ENCODE measurements around the gene MCC. TPM values are rescaled to one million over a fixed set of nuclear protein-coding genes. Genes with fewer than 3 reads are reported as not detected.

MCC gene
- total RNA-seq, 1 experiment from 2014 or later = 0.41 TPM

DNA sequence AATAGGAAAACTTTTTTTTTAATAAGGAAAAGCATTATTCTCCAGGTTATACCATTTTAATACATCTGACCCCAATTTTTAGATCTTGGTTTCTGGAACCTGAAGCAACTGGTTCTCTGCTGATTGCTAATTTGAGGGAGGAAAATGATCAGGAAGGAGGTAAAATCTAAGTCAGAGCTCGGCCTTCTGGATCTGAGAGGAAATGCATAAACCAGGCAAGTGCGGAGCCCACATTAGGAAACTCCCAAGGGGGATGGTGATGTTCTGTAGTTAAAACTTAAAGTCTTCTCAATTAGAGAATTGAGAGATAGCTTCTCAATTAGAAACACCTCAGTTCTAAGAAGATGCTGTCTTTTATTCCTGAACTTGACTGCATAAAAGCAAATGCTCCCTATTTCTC lies 167.0 kb downstream of the MCC start:
- Histone ChIP-seq H3K27ac (ENCODE audit: low read length) (no peak overlapping the region), H3K27me3 (ENCODE audit: control insufficient read depth, insufficient read depth, low read length) (no peaks in the 10 kb centered on the region), H3K4me3 (ENCODE audit: low read depth in 2 of 2, low read length in 2 of 2) (no peak overlapping the region), H3K4me1 (ENCODE audit: control insufficient read depth, insufficient read depth, low read length) (no peaks in the 10 kb centered on the region), H3K36me3 (ENCODE audit: control insufficient read depth, insufficient read depth, low read length) (no peaks in the 10 kb centered on the region), H3K9me3 (ENCODE audit: control insufficient read depth, insufficient read depth, low read depth, low read length) (no peaks in the 10 kb centered on the region)
- ATAC-seq (no peak), DNase-seq (ENCODE audit: low read depth, low spot score) (no peak)
- in situ Hi-C loops (cut with HindIII; ENCODE audit: low pct_unique_long_range_greater_than_20kb, low sequenced_read_pairs) = no loop called here
- intact Hi-C loops (cut with micrococcal nuclease; ENCODE audit: unreplicated experiment) = no loop called here
- TF ChIP-seq TCF7L2 (IDR thresholded peaks at IDR 0.05; ENCODE audit: low read depth, low read length) (no peak), POLR2AphosphoS5 (IDR thresholded peaks at IDR 0.05; ENCODE audit: low read depth, low read length) (no peak), SIN3A (IDR thresholded peaks at IDR 0.05; ENCODE audit: borderline replicate concordance, insufficient read depth, low read depth, low read length) (no peak)
- TF ChIP-seq, protein P1, sequence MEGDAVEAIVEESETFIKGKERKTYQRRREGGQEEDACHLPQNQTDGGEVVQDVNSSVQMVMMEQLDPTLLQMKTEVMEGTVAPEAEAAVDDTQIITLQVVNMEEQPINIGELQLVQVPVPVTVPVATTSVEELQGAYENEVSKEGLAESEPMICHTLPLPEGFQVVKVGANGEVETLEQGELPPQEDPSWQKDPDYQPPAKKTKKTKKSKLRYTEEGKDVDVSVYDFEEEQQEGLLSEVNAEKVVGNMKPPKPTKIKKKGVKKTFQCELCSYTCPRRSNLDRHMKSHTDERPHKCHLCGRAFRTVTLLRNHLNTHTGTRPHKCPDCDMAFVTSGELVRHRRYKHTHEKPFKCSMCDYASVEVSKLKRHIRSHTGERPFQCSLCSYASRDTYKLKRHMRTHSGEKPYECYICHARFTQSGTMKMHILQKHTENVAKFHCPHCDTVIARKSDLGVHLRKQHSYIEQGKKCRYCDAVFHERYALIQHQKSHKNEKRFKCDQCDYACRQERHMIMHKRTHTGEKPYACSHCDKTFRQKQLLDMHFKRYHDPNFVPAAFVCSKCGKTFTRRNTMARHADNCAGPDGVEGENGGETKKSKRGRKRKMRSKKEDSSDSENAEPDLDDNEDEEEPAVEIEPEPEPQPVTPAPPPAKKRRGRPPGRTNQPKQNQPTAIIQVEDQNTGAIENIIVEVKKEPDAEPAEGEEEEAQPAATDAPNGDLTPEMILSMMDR (IDR thresholded peaks at IDR 0.05) = no peak
- TF ChIP-seq, protein P2, sequence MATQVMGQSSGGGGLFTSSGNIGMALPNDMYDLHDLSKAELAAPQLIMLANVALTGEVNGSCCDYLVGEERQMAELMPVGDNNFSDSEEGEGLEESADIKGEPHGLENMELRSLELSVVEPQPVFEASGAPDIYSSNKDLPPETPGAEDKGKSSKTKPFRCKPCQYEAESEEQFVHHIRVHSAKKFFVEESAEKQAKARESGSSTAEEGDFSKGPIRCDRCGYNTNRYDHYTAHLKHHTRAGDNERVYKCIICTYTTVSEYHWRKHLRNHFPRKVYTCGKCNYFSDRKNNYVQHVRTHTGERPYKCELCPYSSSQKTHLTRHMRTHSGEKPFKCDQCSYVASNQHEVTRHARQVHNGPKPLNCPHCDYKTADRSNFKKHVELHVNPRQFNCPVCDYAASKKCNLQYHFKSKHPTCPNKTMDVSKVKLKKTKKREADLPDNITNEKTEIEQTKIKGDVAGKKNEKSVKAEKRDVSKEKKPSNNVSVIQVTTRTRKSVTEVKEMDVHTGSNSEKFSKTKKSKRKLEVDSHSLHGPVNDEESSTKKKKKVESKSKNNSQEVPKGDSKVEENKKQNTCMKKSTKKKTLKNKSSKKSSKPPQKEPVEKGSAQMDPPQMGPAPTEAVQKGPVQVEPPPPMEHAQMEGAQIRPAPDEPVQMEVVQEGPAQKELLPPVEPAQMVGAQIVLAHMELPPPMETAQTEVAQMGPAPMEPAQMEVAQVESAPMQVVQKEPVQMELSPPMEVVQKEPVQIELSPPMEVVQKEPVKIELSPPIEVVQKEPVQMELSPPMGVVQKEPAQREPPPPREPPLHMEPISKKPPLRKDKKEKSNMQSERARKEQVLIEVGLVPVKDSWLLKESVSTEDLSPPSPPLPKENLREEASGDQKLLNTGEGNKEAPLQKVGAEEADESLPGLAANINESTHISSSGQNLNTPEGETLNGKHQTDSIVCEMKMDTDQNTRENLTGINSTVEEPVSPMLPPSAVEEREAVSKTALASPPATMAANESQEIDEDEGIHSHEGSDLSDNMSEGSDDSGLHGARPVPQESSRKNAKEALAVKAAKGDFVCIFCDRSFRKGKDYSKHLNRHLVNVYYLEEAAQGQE (IDR thresholded peaks at IDR 0.05; ENCODE audit: insufficient read depth in 1 of 2, low read depth in 2 of 2, low read length in 1 of 2) = no peak
- BruUV-seq (replicated peaks) = no TSS peak
- POLR2A ChIA-PET = no interaction called here
- CTCF ChIA-PET = no interaction called here

DNA sequence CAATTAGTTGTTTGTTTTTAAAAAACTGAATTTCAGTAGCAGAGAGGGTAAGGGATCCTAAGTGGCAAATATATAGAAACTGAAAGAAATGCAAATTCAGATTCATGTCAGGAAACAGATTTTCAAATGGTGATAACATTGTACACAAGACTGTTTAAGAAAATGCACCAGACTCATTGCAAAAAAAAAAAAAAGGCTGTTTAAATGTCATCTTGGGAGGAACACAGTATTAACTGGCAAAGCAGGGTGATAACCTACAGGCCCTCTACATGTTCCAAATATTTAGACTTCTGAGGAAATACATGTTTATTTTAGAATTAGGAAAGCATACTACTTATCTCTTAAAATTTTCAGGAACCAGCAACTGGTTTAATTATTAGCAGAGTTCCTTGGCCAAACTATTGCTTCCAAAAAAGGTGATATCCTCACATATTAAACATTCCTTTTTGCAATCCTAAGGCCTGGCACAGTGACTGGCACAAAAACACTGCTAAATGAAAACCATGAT lies 167.9 kb downstream of the MCC start:
- intact Hi-C loops (cut with micrococcal nuclease; ENCODE audit: unreplicated experiment) (no loop called here), in situ Hi-C loops (cut with HindIII; ENCODE audit: low pct_unique_long_range_greater_than_20kb, low sequenced_read_pairs) (no loop called here)
- ChIA-PET CTCF (no interaction called here), POLR2A (no interaction called here)
- Histone ChIP-seq H3K27ac (ENCODE audit: low read length) (no peak overlapping the region), H3K36me3 (ENCODE audit: control insufficient read depth, insufficient read depth, low read length) (no peaks in the 10 kb centered on the region), H3K9me3 (ENCODE audit: control insufficient read depth, insufficient read depth, low read depth, low read length) (no peaks in the 10 kb centered on the region), H3K27me3 (ENCODE audit: control insufficient read depth, insufficient read depth, low read length) (no peaks in the 10 kb centered on the region), H3K4me1 (ENCODE audit: control insufficient read depth, insufficient read depth, low read length) (no peaks in the 10 kb centered on the region), H3K4me3 (ENCODE audit: low read depth in 2 of 2, low read length in 2 of 2) (no peak overlapping the region)
- TF ChIP-seq TCF7L2 (IDR thresholded peaks at IDR 0.05; ENCODE audit: low read depth, low read length) (no peak), SIN3A (IDR thresholded peaks at IDR 0.05; ENCODE audit: borderline replicate concordance, insufficient read depth, low read depth, low read length) (no peak), POLR2AphosphoS5 (IDR thresholded peaks at IDR 0.05; ENCODE audit: low read depth, low read length) (no peak)
- TF ChIP-seq, protein P2 (IDR thresholded peaks at IDR 0.05; ENCODE audit: insufficient read depth in 1 of 2, low read depth in 2 of 2, low read length in 1 of 2) = no peak
- TF ChIP-seq, protein P1 (IDR thresholded peaks at IDR 0.05) = no peak
- DNase-seq (ENCODE audit: low read depth, low spot score) (no peak), ATAC-seq (no peak)
- BruUV-seq (replicated peaks) = no TSS peak

All from Panc1 (cell line).